Endodermal cell (in vitro differentiated cells): Measurements from ENCODE around the gene MTNR1B. TPM values are rescaled to one million over a fixed set of nuclear protein-coding genes. Genes with fewer than 3 reads are reported as not detected.

ENCODE experiments used
- DNase-seq: peaks from one replicate; pipeline ENCODE4 v3.0.0-alpha.2; 2017
- H3K27ac ChIP-seq: 2 replicates; pipeline ENCODE4 v1.5.1; 2013; ENCODE audit warnings: mild to moderate bottlenecking, low read depth, low read length, moderate library complexity
- H3K27me3 ChIP-seq: 2 replicates; pipeline ENCODE4 v1.6.1; 2013; ENCODE audit warnings: mild to moderate bottlenecking, low read length, moderate library complexity; ENCODE audit not compliant: insufficient read depth, control insufficient read depth, poor library complexity, severe bottlenecking
- H3K36me3 ChIP-seq: 2 replicates; pipeline ENCODE4 v1.7.0; 2013; ENCODE audit warnings: mild to moderate bottlenecking, low read length, moderate library complexity; ENCODE audit not compliant: control insufficient read depth, insufficient read depth
- H3K4me1 ChIP-seq: one replicate; pipeline ENCODE4 v1.7.0; 2013; ENCODE audit warnings: low read length; ENCODE audit not compliant: control insufficient read depth, insufficient read depth
- H3K4me3 ChIP-seq: 2 replicates; pipeline ENCODE4 v1.5.1; 2013; ENCODE audit warnings: mild to moderate bottlenecking, low read length, moderate library complexity
- H3K9ac ChIP-seq: 2 replicates; pipeline ENCODE4 v1.6.1; 2013; ENCODE audit warnings: mild to moderate bottlenecking, low read length, moderate library complexity; ENCODE audit not compliant: poor library complexity, severe bottlenecking; ENCODE audit errors: extremely low read depth
- H3K9me3 ChIP-seq: 2 replicates; pipeline ENCODE4 v1.6.1; 2013; ENCODE audit warnings: mild to moderate bottlenecking, low read length, moderate library complexity; ENCODE audit not compliant: control insufficient read depth
- H3K27ac Mint-ChIP-seq: 2 replicates; pipeline ENCODE4 v1.8.0; 2020; ENCODE audit warnings: mixed read lengths
- H3K27me3 Mint-ChIP-seq: 2 replicates; pipeline ENCODE4 v1.8.0; 2021; ENCODE audit warnings: mild to moderate bottlenecking, mixed read lengths; ENCODE audit not compliant: insufficient read depth
- H3K36me3 Mint-ChIP-seq: 2 replicates; pipeline ENCODE4 v1.8.0; 2020; ENCODE audit warnings: low read depth, mixed read lengths
- H3K4me1 Mint-ChIP-seq: 2 replicates; pipeline ENCODE4 v1.8.0; 2020; ENCODE audit warnings: mixed read lengths
- H3K4me3 Mint-ChIP-seq: 2 replicates; pipeline ENCODE4 v1.8.0; 2020; ENCODE audit warnings: mild to moderate bottlenecking, moderate library complexity, mixed read lengths
- H3K9me3 Mint-ChIP-seq: 2 replicates; pipeline ENCODE4 v1.8.0; 2020; ENCODE audit warnings: mild to moderate bottlenecking, mixed read lengths
- WGBS, 2 experiments: methylation state at CpG; one replicate each; pipeline versions ENCODE4 v1.1.5 to v1.1.7; 2013; ENCODE audit warnings: missing lambda C conversion rate in 2 of 2, mixed read lengths in 1 of 2; ENCODE audit not compliant: insufficient coverage in 1 of 2, insufficient read length in 1 of 2; 5-methylcytosine and 5-hydroxymethylcytosine counted together
- total RNA-seq, 2 donors: library from RNA; stranded (reverse); fragmentation: NEBNext Ultra II Directional in 1 of 2; extraction: Animal tissue kit (Norgen Biotek cat#: 25700) in 1 of 2; gene quantifications; 2 replicates in 1 of 2; 3 replicates in 1 of 2; pipeline ENCODE4 v1.2.1, GENCODE V29; 2021
- TF ChIP-seq, protein P1 (sequence below): fragments of 200-600 bp; sonication (generic); conservative IDR thresholded peaks from 2 replicates; pipeline ENCODE4 v1.5.0; 2021; ENCODE audit warnings: antibody characterized with exemption, mild to moderate bottlenecking

Gene MTNR1B
- total RNA-seq, 2 donors from 2014 or later = 0.53 TPM; not detected in 1

- no peaks in the 10 kb centered on the region for H3K4me1 ChIP-seq
- H3K27ac ChIP-seq = no peak overlapping the region
- H3K4me1 Mint-ChIP-seq = peaks cover 5% of the 10 kb centered on the region
- WGBS, 2 experiments = 93 to 98% methylated on average over 5 of the region's 6 CpGs
- no peak overlapping the region for H3K4me3 Mint-ChIP-seq
- H3K9me3 Mint-ChIP-seq = no peaks in the 10 kb centered on the region
- no peak for DNase-seq
- no peak overlapping the region for H3K27ac Mint-ChIP-seq
- no peak overlapping the region for H3K4me3 ChIP-seq
- no peaks in the 10 kb centered on the region for H3K36me3 Mint-ChIP-seq
- H3K36me3 ChIP-seq = no peaks in the 10 kb centered on the region
- no peaks in the 10 kb centered on the region for H3K27me3 Mint-ChIP-seq
- H3K9ac ChIP-seq = no peak overlapping the region
- TF ChIP-seq, protein P1, sequence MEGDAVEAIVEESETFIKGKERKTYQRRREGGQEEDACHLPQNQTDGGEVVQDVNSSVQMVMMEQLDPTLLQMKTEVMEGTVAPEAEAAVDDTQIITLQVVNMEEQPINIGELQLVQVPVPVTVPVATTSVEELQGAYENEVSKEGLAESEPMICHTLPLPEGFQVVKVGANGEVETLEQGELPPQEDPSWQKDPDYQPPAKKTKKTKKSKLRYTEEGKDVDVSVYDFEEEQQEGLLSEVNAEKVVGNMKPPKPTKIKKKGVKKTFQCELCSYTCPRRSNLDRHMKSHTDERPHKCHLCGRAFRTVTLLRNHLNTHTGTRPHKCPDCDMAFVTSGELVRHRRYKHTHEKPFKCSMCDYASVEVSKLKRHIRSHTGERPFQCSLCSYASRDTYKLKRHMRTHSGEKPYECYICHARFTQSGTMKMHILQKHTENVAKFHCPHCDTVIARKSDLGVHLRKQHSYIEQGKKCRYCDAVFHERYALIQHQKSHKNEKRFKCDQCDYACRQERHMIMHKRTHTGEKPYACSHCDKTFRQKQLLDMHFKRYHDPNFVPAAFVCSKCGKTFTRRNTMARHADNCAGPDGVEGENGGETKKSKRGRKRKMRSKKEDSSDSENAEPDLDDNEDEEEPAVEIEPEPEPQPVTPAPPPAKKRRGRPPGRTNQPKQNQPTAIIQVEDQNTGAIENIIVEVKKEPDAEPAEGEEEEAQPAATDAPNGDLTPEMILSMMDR = no peak
- H3K27me3 ChIP-seq = no peaks in the 10 kb centered on the region
- H3K9me3 ChIP-seq = no peaks in the 10 kb centered on the region
Measured at GRCh38 chr11:93028960-93029522, 59.6 kb downstream of the MTNR1B start.

- Mint-ChIP-seq H3K27ac (peak overlapping the region; percentile 16), H3K4me3 (no peak overlapping the region), H3K4me1 (peaks cover 5% of the 10 kb centered on the region), H3K27me3 (no peaks in the 10 kb centered on the region), H3K9me3 (no peaks in the 10 kb centered on the region), H3K36me3 (no peaks in the 10 kb centered on the region)
- Histone ChIP-seq H3K27ac (no peak overlapping the region), H3K9me3 (peaks cover 1% of the 10 kb centered on the region), H3K27me3 (no peaks in the 10 kb centered on the region), H3K4me1 (no peaks in the 10 kb centered on the region), H3K4me3 (no peak overlapping the region), H3K9ac (no peak overlapping the region), H3K36me3 (no peaks in the 10 kb centered on the region)
- TF ChIP-seq, protein P1 = no peak
- 74 to 79% methylated on average over 5 to 8 of the region's 8 CpGs for WGBS, 2 experiments
- peak; percentile 91 for DNase-seq
Measured at GRCh38 chr11:93031386-93031785, 61.9 kb downstream of the MTNR1B start.

Other genes with a start within 250 kb of the MTNR1B start
- gene SLC36A4, start 228.3 kb downstream of the MTNR1B start, total RNA-seq = 10 to 100 TPM; 31.7 to 47.5 TPM